ENCODE results near the gene CNP.

GRCh38 chr17:41948762-41949460, 17.7 kb upstream of the CNP start:
- TF ChIP-seq CTCF (IDR thresholded peaks at IDR 0.05) = no peak
- no peak for TF ChIP-seq POLR2A (IDR thresholded peaks at IDR 0.05)
